Pancreas (tissue), 10 donors: ENCODE results near the gene FAM78A. TPM values are rescaled to one million over a fixed set of nuclear protein-coding genes. Genes with fewer than 3 reads are reported as not detected.
"Not testable (repeated sequence)": the region's sequence is repeated elsewhere in the genome, so short reads cannot be mapped to it uniquely, and the experiment has no call there.

ENCODE experiments used
- ATAC-seq, 4 donors: fragments of 200-7000 bp; cut with Tn5 transposase; one replicate each; pipeline versions ENCODE4 v1.8.0 to v1.9.1; 2020; ENCODE audit warnings: mild to moderate bottlenecking in 4 of 4, moderate library complexity in 4 of 4
- DNase-seq, 6 donors: peaks; one replicate each; pipeline ENCODE4 v3.0.0-alpha.2; 2020
- FAIRE-seq: peaks from 2 replicates; lab custom pipeline; 2012; peaks lifted over from hg19 to GRCh38; lab: Jason Lieb, UNC
- H3K27ac ChIP-seq, 4 donors: fragments of 200-600 bp; sonication (generic); 1 replicate in 3 of 4; 2 replicates in 1 of 4; pipeline versions ENCODE4 v1.5.0 to v1.8.0; 2020
- H3K27me3 ChIP-seq, 4 donors: fragments of 200-600 bp; one replicate each; pipeline ENCODE4 v1.8.0; 2021
- H3K36me3 ChIP-seq, 3 donors: fragments of 200-600 bp; sonication (generic) in 1 of 3; one replicate each; pipeline versions ENCODE4 v1.5.0 to v1.8.0; 2020 to 2021
- H3K4me1 ChIP-seq, 3 donors: fragments of 200-600 bp; one replicate each; pipeline ENCODE4 v1.8.0; 2021
- H3K4me3 ChIP-seq, 4 donors: fragments of 200-600 bp; sonication (generic) in 2 of 4; one replicate each; pipeline versions ENCODE4 v1.5.0 to v1.8.0; 2020 to 2021
- H3K9me3 ChIP-seq, 4 donors: fragments of 200-600 bp; one replicate each; pipeline ENCODE4 v1.8.0; 2021
- CTCF ChIP-seq, 4 donors: fragments of 200-600 bp; sonication (generic) in 3 of 4; IDR thresholded peaks; one replicate each; pipeline versions ENCODE4 v1.5.0 to v1.8.0; 2021; ENCODE audit warnings: antibody characterized with exemption in 4 of 4
- whole genome bisulfite sequencing, 2 donors: extraction: QIAGEN DNeasy Blood & Tissue Kit; methylation state at CpG; one replicate each; pipeline ENCODE4 v1.1.7; 2013; 5-methylcytosine and 5-hydroxymethylcytosine counted together
- intact Hi-C, 3 donors: fragments of 100-400 bp; cut with DNase I; formaldehyde crosslinking; loops; one replicate each; pipeline versions ENCODE4 v1.11.1 to v1.14.2; 2022
- polyA plus RNA-seq, 2 donors: library from polyadenylated mRNA; stranded (reverse); fragments of 200-250 nt; gene quantifications; one replicate each; pipeline ENCODE4 v1.2.3, GENCODE V29; 2013
- total RNA-seq, 6 donors: library from RNA; stranded (reverse); fragmentation: NEBNext Ultra II Directional in 4 of 6; extraction: Animal tissue kit (Norgen Biotek cat#: 25700) in 4 of 6; gene quantifications; one replicate each; pipeline versions ENCODE4 v1.2.1 to v1.2.4, GENCODE V29; 2021 to 2023
- donor health status: healthy with polysubstance abuse.
- donor health status: DM: no; HTN: no; CAD: no; lungs with moderate emphysema.
- donor health status: DM: no; HTN: no; CAD: no.
- donor health status: control.
- donor health status: control.
- donor health status: Bipolar disorder and iron deficiency.
- donor health status: DM: yes; HTN: yes; CAD: no.
- donor health status: DM: no; HTN: no; CAD: no.
- donor health status: DM: no; HTN: no; CAD: no.
- donor health status: DM: yes; HTN: yes; CAD: no.

The FAM78A gene
- total and polyA plus RNA-seq, 8 donors = 0.37 to 3.9 (median 0.78) TPM

GRCh38 chr9:131218370-131218769 lies 57.9 kb downstream of the FAM78A start:
- FAIRE-seq = no peak
- 81% methylated on average over 5 of the region's 5 CpGs for WGBS, 2 donors
- H3K36me3 ChIP-seq = peaks cover 0 to 6% (median 0%) of the 10 kb centered on the region in 3 donors

GRCh38 chr9:131217331-131218031 lies 58.8 kb downstream of the FAM78A start:
- H3K27ac ChIP-seq = no peak overlapping the region
- no peaks in the 10 kb centered on the region for H3K9me3 ChIP-seq
- H3K36me3 ChIP-seq = peaks cover 0 to 6% (median 0%) of the 10 kb centered on the region in 3 donors
- ATAC-seq (no peak), FAIRE-seq (no peak), DNase-seq (no peak)
- H3K4me3 ChIP-seq = no peak overlapping the region
- 87 to 89% methylated on average over 6 of the region's 6 CpGs for WGBS, 2 donors
- intact Hi-C loops = no loop called here
- H3K4me1 ChIP-seq = no peaks in the 10 kb centered on the region
- no peaks in the 10 kb centered on the region for H3K27me3 ChIP-seq
- TF ChIP-seq CTCF (IDR thresholded peaks at IDR 0.05) = no peak

More at GRCh38 chr9:131218370-131218769, 57.9 kb downstream of the FAM78A start:
- Histone ChIP-seq H3K4me1 (no peaks in the 10 kb centered on the region), H3K27me3 (no peaks in the 10 kb centered on the region), H3K9me3 (no peaks in the 10 kb centered on the region), H3K27ac (no peak overlapping the region), H3K4me3 (no peak overlapping the region)
- intact Hi-C loops = no loop called here
- no peak for DNase-seq
- TF ChIP-seq CTCF (IDR thresholded peaks at IDR 0.05) = no peak
- no peak for ATAC-seq

- no peak for TF ChIP-seq CTCF (IDR thresholded peaks at IDR 0.05)
- intact Hi-C loops = no loop called here
Observed at GRCh38 chr9:131216806-131217205, 59.5 kb downstream of the FAM78A start.

GRCh38 chr9:131214876-131215275 lies 61.4 kb downstream of the FAM78A start:
- Histone ChIP-seq H3K27ac (no peak overlapping the region), H3K4me1 (no peaks in the 10 kb centered on the region), H3K27me3 (no peaks in the 10 kb centered on the region), H3K9me3 (no peaks in the 10 kb centered on the region), H3K36me3 (peaks cover 0 to 13% (median 0%) of the 10 kb centered on the region in 3 donors), H3K4me3 (no peak overlapping the region)
- WGBS, 2 donors = 84 to 87% methylated on average over 4 of the region's 4 CpGs
- intact Hi-C loops = no loop called here
- FAIRE-seq = no peak
- no peak for ATAC-seq
- TF ChIP-seq CTCF (IDR thresholded peaks at IDR 0.05) = no peak
- DNase-seq = no peak

More at GRCh38 chr9:131216806-131217205, 59.5 kb downstream of the FAM78A start:
- no peak for FAIRE-seq
- DNase-seq = no peak
- Histone ChIP-seq H3K9me3 (no peaks in the 10 kb centered on the region), H3K36me3 (peaks cover 0 to 6% (median 0%) of the 10 kb centered on the region in 3 donors), H3K4me3 (no peak overlapping the region), H3K27me3 (no peaks in the 10 kb centered on the region), H3K27ac (no peak overlapping the region), H3K4me1 (no peaks in the 10 kb centered on the region)
- no peak for ATAC-seq
- WGBS, 2 donors = 90 to 93% methylated on average over 4 of the region's 4 CpGs

GRCh38 chr9:131214286-131214856 lies 61.9 kb downstream of the FAM78A start:
- TF ChIP-seq CTCF (IDR thresholded peaks at IDR 0.05) = no peak
- Histone ChIP-seq H3K4me1 (no peaks in the 10 kb centered on the region), H3K27me3 (no peaks in the 10 kb centered on the region), H3K27ac (no peak overlapping the region), H3K36me3 (peaks cover 0 to 13% (median 0%) of the 10 kb centered on the region in 3 donors), H3K9me3 (no peaks in the 10 kb centered on the region), H3K4me3 (no peak overlapping the region)
- FAIRE-seq = no peak
- intact Hi-C loops = no loop called here
- DNase-seq = no peak
- WGBS, 2 donors = 75 to 85% methylated on average over 7 of the region's 7 CpGs
- ATAC-seq = peak in 1 of 4 donors; percentile 25

- intact Hi-C loops, H3K4me1 ChIP-seq, FAIRE-seq, DNase-seq, H3K27me3 ChIP-seq, ATAC-seq, H3K4me3 ChIP-seq, H3K27ac ChIP-seq, H3K9me3 ChIP-seq: not testable (repeated sequence)
- peaks cover 0 to 13% (median 0%) of the 10 kb centered on the region in 3 donors for H3K36me3 ChIP-seq
- 94 to 97% methylated on average over 4 of the region's 4 CpGs for WGBS, 2 donors
Observed at GRCh38 chr9:131211920-131212319, 64.4 kb downstream of the FAM78A start.
